Measurements from ENCODE around the gene F2R.

DNA sequence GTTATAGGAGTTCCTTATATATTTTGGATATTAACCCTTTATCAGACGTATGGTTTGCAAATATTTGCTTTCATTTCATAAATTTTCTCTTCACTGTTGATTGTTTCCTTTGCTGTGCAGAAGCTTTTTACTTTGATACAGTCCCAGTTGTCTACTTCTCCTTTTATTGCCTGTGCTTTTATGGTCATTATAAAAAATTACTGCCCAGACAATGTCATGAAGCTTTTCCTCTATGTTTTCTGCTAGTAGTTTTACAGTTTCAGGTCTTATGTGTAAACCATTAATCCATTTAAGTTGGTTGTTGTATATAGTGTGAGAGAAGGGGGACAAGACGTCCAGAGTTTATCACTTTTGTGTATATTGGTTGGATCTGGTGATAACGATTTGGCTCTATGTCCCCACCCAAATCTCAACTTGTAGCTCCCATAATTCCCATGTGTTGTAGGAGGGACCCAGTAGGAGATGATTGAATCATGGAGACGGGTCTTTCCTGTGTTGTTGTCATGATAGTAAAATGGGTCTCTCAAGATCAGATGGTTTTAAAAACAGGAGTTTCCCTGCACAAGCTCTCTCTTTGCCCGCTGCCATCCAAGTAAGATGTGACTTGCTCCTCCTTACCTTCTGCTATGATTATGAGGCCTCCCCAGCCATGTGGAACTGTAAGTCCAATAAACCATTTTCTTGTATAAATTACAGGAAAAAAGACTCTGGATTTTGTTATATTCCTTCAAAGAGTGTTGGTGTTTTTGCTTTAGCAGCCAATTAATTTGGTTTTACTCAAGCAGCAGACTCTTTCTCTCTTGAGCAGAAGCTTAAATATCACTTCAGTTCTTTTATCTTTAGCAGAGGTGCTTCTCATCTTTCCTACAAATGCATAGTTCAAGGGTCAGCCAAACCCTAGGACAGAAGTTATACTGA, 13.7 kb downstream of the F2R start:
- no peak for TF ChIP-seq CTCF (IDR thresholded peaks at IDR 0.05)
- no peak for TF ChIP-seq POLR2A (IDR thresholded peaks at IDR 0.05)
